ENCODE results near the gene APH1B. TPM values are rescaled to one million over a fixed set of nuclear protein-coding genes. Genes with fewer than 3 reads are reported as not detected.

Gene APH1B
- total RNA-seq, 4 donors from 2014 or later, result 17.0 to 42.2 (median 21.8) TPM

DNA sequence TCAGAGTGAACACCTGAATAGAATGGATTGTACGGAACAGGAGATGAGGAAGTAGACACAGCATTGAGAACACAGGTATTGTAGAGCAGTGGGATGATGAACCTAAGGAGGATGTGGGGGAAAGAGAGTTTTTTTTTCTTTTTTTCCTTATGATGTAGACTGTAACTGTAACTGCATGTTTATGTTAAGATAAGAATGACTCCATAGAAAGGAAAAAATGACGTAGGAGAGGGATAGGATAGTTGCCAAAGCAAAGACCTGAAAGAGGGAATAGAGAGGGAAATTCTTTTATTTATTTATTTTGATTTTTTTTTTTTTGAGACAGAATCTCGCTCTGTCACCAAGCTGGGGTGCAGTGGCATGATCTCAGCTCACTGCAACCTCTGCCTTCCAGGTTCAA, 33.2 kb downstream of the APH1B start:
- TF ChIP-seq, protein P1, sequence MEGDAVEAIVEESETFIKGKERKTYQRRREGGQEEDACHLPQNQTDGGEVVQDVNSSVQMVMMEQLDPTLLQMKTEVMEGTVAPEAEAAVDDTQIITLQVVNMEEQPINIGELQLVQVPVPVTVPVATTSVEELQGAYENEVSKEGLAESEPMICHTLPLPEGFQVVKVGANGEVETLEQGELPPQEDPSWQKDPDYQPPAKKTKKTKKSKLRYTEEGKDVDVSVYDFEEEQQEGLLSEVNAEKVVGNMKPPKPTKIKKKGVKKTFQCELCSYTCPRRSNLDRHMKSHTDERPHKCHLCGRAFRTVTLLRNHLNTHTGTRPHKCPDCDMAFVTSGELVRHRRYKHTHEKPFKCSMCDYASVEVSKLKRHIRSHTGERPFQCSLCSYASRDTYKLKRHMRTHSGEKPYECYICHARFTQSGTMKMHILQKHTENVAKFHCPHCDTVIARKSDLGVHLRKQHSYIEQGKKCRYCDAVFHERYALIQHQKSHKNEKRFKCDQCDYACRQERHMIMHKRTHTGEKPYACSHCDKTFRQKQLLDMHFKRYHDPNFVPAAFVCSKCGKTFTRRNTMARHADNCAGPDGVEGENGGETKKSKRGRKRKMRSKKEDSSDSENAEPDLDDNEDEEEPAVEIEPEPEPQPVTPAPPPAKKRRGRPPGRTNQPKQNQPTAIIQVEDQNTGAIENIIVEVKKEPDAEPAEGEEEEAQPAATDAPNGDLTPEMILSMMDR (IDR thresholded peaks at IDR 0.05; ENCODE audit: low read depth), result no peak

DNA sequence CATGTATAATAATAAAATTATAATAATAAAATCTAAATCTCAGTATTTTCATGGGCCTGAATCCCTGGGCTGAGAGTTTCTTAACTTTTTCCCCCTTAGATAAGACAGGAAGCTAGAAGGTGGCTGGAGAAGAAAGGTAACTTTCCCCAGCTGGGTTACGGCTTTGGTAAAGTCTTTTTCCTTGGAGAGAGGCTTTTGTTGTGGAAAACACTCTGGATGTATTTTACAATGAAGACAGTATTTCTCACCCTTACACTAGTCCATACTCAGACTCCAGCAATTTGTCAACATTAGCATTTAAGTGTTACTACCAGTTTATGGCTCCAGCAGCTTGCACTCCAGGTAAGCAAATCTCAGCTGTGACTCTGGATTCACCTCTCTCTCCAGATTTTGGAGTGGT, 34.9 kb downstream of the APH1B start:
- TF ChIP-seq, protein P1 (IDR thresholded peaks at IDR 0.05; ENCODE audit: low read depth), result no peak

DNA sequence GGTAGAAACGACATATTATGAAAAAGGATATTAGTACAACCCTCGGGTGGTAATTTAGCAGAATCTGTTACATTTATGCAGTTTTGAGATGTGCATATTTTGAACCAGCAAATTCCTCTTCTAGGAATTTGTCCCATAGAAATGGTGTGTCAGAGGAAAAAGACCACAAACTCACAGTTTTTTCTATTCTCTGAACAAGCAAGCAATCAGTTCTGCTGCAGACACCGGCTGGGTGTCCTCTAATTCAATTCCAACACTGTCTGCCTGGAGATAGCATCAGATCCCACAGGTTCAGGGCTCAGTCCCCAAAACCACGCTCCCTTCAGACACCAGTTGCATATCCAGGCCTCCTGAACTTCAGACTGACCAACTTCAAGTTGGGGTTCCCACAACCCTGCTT, 36.4 kb downstream of the APH1B start:
- TF ChIP-seq, protein P1 (IDR thresholded peaks at IDR 0.05; ENCODE audit: low read depth), result no peak

DNA sequence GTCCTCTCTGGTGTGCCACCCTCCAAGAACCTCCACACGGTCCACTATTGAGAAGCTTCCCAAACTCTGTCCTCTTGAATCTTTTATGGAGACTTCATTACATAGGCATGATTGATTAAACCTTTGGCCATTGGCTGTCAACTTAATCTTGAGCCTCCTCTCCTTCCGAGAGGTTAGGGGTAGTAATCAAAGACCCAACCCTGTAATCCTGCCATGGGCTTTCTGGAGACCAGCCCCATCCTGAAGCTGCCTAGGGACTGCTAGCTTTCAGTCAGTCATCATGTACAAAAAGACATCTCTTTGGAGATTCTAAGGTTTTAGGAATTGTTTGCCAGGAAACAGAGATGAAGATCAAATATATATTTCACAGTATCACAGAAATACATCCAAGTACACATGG, 37.0 kb downstream of the APH1B start:
- TF ChIP-seq, protein P1 (IDR thresholded peaks at IDR 0.05; ENCODE audit: low read depth), result no peak

DNA sequence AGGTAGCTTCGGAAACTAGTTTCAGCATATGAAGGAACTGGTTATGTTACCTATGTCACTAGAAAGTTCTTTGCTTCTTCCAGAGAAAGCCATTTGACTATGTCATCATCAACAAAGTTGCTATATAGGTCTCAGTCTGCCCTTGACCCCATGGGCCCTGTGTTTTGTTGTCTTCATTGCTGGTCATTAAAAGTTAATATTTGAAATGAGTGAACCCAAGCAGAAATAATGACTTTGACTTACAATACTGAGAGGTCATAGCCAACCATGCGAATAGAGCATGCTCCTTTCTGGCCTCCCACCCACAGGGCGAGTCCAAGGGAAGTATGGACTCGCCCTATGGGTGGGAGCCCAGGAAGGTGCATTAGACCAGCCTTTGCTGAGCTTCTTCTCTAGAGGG, 40.9 kb downstream of the APH1B start:
- TF ChIP-seq, protein P1 (IDR thresholded peaks at IDR 0.05; ENCODE audit: low read depth), result no peak

DNA sequence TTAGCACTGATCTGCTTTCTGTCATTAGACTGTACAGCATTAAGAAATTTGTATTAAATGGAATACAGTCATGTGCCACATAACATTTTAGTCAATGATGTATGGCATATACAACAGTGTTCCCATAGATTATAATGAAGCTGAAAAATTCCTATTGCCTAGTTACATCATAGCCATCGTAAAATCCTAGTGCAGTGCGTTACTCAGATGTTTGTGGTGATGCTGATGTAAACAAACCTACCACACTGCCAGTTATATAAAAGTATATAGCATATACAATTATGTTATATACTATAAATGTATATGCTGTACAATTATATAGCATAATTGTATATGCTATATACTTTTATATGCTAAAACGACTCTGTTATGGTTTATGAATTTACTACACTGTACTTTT, 41.7 kb downstream of the APH1B start:
- TF ChIP-seq, protein P1 (IDR thresholded peaks at IDR 0.05; ENCODE audit: low read depth), result no peak

DNA sequence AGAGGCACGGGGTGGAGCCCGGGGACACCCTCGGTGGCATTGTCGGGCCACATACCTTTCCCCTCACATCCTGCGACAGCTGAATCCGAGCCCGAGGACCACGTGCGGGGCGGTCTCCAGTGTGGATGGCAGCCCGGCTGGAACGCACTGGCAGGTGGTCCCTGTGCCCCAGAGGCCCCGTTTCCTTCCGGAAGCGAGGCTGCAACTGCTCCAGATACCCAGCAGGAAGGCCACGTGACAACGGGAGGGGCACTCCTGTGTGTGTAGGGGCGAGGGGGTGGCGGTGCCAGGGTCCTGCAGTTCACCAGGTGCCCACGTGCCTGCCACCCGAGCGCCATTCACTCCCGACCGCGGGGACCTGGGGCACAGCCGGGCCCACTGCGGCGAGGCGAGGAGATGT, 44.1 kb downstream of the APH1B start:
- TF ChIP-seq, protein P1 (IDR thresholded peaks at IDR 0.05; ENCODE audit: low read depth), result no peak

All from subcutaneous adipose tissue (tissue), 4 donors.